ENCODE measurements around the gene CELF4.
"Not testable (repeated sequence)": the region's sequence is repeated elsewhere in the genome, so short reads cannot be mapped to it uniquely, and the experiment has no call there.

CELF4 gene

GRCh38 chr18:37390687-37391086 lies 174.9 kb downstream of the CELF4 start:
- no peak for DNase-seq (ENCODE audit: low spot score)

- no peak for DNase-seq (ENCODE audit: low spot score)
These were observed 175.8 kb downstream of the CELF4 start for GRCh38 chr18:37389684-37390368.

- no peak for DNase-seq (ENCODE audit: low spot score)
These were observed 176.6 kb downstream of the CELF4 start for GRCh38 chr18:37389041-37389440.

GRCh38 chr18:37388413-37388812 lies 177.2 kb downstream of the CELF4 start:
- DNase-seq (ENCODE audit: low spot score) = no peak

GRCh38 chr18:37385846-37386778 lies 179.5 kb downstream of the CELF4 start:
- peak; percentile 37 for DNase-seq (ENCODE audit: low spot score)

- DNase-seq (ENCODE audit: low spot score) = no peak
These were observed 181.6 kb downstream of the CELF4 start for GRCh38 chr18:37383846-37384595.

- DNase-seq (ENCODE audit: low spot score) = no peak
These were observed 182.4 kb downstream of the CELF4 start for GRCh38 chr18:37383036-37383785.

- DNase-seq (ENCODE audit: low spot score) = no peak
These were observed 184.0 kb downstream of the CELF4 start for GRCh38 chr18:37381554-37381953.

GRCh38 chr18:37380546-37381110 lies 185.0 kb downstream of the CELF4 start:
- DNase-seq (ENCODE audit: low spot score) = no peak

GRCh38 chr18:37378336-37379010 lies 187.1 kb downstream of the CELF4 start:
- DNase-seq (ENCODE audit: low spot score) = no peak

GRCh38 chr18:37375181-37375580 lies 190.4 kb downstream of the CELF4 start:
- no peak for DNase-seq (ENCODE audit: low spot score)

- DNase-seq (ENCODE audit: low spot score) = no peak
These were observed 197.3 kb downstream of the CELF4 start for GRCh38 chr18:37368110-37368954.

- DNase-seq (ENCODE audit: low spot score) = no peak
These were observed 201.4 kb downstream of the CELF4 start for GRCh38 chr18:37364237-37364636.

- DNase-seq (ENCODE audit: low spot score) = no peak
These were observed 203.3 kb downstream of the CELF4 start for GRCh38 chr18:37362158-37362890.

- no peak for DNase-seq (ENCODE audit: low spot score)
These were observed 204.1 kb downstream of the CELF4 start for GRCh38 chr18:37361335-37362157.

GRCh38 chr18:37358061-37358460 lies 207.5 kb downstream of the CELF4 start:
- not testable (repeated sequence) for DNase-seq (ENCODE audit: low spot score)

GRCh38 chr18:37355772-37356171 lies 209.8 kb downstream of the CELF4 start:
- DNase-seq (ENCODE audit: low spot score) = no peak

- no peak for DNase-seq (ENCODE audit: low spot score)
These were observed 214.5 kb downstream of the CELF4 start for GRCh38 chr18:37351110-37351509.

Measured in AG20443 (cell line).